ENCODE results near the gene CC2D2A.

CC2D2A gene

GRCh38 chr4:15443371-15444160 lies 26.1 kb upstream of the CC2D2A start:
- 100% methylated on average over 1 of the region's 2 CpGs for WGBS, 2 experiments (ENCODE audit: insufficient coverage in 2 of 2)
- H3K9me3 ChIP-seq (ENCODE audit: control insufficient read depth, low read length) = no peaks in the 10 kb centered on the region
- no peak overlapping the region for H3K4me3 ChIP-seq (ENCODE audit: extremely low read depth, insufficient read depth, low read length, poor library complexity, severe bottlenecking)
- H3K27ac ChIP-seq (ENCODE audit: low read depth, low read length, severe bottlenecking) = no peak overlapping the region
- no peaks in the 10 kb centered on the region for H3K36me3 ChIP-seq (ENCODE audit: control insufficient read depth, insufficient read depth, low read length)
- no peaks in the 10 kb centered on the region for H3K4me1 ChIP-seq (ENCODE audit: control insufficient read depth, insufficient read depth, low read length, poor library complexity, severe bottlenecking)

DNA sequence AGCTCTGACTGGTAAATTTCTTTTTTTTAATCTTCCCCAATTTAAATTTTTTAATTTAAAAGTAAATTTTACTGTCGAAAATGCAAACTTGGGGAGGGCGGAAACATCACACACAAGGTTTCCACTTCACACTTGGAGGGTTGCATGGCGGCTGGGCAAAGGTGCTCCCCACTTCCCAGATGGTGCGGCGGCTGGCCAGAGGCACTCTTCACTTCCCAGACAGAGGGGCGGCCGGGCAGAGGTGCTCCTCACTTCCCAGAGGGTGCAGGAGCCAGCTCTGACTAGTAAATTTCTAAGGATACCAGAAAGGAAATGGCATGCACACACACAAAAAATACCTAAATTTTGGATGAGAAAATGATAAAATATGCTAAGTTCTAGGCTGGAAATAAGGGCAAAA lies 25.4 kb upstream of the CC2D2A start:
- no peaks in the 10 kb centered on the region for H3K9me3 ChIP-seq (ENCODE audit: control insufficient read depth, low read length)
- no peak overlapping the region for H3K27ac ChIP-seq (ENCODE audit: low read depth, low read length, severe bottlenecking)
- H3K4me1 ChIP-seq (ENCODE audit: control insufficient read depth, insufficient read depth, low read length, poor library complexity, severe bottlenecking) = no peaks in the 10 kb centered on the region
- 80 to 93% methylated on average over 1 to 2 of the region's 7 CpGs for WGBS, 2 experiments (ENCODE audit: insufficient coverage in 2 of 2)
- no peak overlapping the region for H3K4me3 ChIP-seq (ENCODE audit: extremely low read depth, insufficient read depth, low read length, poor library complexity, severe bottlenecking)
- H3K36me3 ChIP-seq (ENCODE audit: control insufficient read depth, insufficient read depth, low read length) = no peaks in the 10 kb centered on the region

DNA sequence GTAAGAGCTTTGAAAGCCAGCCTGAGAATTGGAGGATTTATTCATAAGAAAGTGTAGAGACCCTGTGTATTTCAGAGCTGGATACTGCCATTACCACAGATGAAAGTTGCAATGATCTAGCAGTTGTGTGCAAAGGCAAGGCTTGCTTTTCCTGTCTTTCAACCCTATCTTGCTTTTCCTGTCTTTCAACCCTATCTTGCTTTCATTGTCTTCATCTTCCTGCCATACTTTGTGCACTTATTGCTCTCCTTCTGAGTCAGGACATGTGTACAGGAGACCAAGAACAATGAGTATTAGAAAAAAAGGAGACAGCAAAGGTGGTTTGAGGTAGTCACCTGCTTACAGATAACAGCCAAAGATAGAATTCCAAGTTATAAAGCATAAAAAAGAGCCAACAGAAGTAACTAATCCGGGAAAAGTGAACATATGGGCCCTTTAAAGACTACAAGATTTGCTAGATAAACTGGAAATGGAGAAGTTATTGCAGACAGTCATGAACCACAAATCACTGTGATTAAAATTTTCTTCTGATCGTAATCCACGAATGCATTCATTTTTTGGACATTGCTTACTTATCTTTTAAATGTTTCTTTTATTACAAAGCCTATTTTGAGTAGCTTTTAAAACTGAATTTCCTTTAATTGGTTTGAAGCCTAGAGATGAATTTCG lies 24.7 kb upstream of the CC2D2A start:
- Histone ChIP-seq H3K36me3 (ENCODE audit: control insufficient read depth, insufficient read depth, low read length) (no peaks in the 10 kb centered on the region), H3K27ac (ENCODE audit: low read depth, low read length, severe bottlenecking) (no peak overlapping the region), H3K4me1 (ENCODE audit: control insufficient read depth, insufficient read depth, low read length, poor library complexity, severe bottlenecking) (no peaks in the 10 kb centered on the region), H3K9me3 (ENCODE audit: control insufficient read depth, low read length) (no peaks in the 10 kb centered on the region), H3K4me3 (ENCODE audit: extremely low read depth, insufficient read depth, low read length, poor library complexity, severe bottlenecking) (no peak overlapping the region)
- 85% methylated on average over 1 of the region's 4 CpGs; no CpG with 5 or more reads in 1 of the 2 experiments for WGBS, 2 experiments (ENCODE audit: insufficient coverage in 2 of 2)

GRCh38 chr4:15451181-15451865 lies 18.4 kb upstream of the CC2D2A start:
- Histone ChIP-seq H3K9me3 (ENCODE audit: control insufficient read depth, low read length) (no peaks in the 10 kb centered on the region), H3K36me3 (ENCODE audit: control insufficient read depth, insufficient read depth, low read length) (no peaks in the 10 kb centered on the region), H3K4me3 (ENCODE audit: extremely low read depth, insufficient read depth, low read length, poor library complexity, severe bottlenecking) (no peak overlapping the region), H3K27ac (ENCODE audit: low read depth, low read length, severe bottlenecking) (peak overlapping the region; percentile 97), H3K4me1 (ENCODE audit: control insufficient read depth, insufficient read depth, low read length, poor library complexity, severe bottlenecking) (peaks cover 27% of the 10 kb centered on the region)
- WGBS, 2 experiments (ENCODE audit: insufficient coverage in 2 of 2) = 100% methylated on average over 1 of the region's 1 CpG; no CpG with 5 or more reads in 1 of the 2 experiments

- Histone ChIP-seq H3K9me3 (ENCODE audit: control insufficient read depth, low read length) (no peaks in the 10 kb centered on the region), H3K27ac (ENCODE audit: low read depth, low read length, severe bottlenecking) (peak overlapping the region; percentile 97), H3K4me3 (ENCODE audit: extremely low read depth, insufficient read depth, low read length, poor library complexity, severe bottlenecking) (no peak overlapping the region), H3K36me3 (ENCODE audit: control insufficient read depth, insufficient read depth, low read length) (no peaks in the 10 kb centered on the region), H3K4me1 (ENCODE audit: control insufficient read depth, insufficient read depth, low read length, poor library complexity, severe bottlenecking) (peaks cover 27% of the 10 kb centered on the region)
- 85 to 86% methylated on average over 2 to 3 of the region's 4 CpGs for WGBS, 2 experiments (ENCODE audit: insufficient coverage in 2 of 2)
These were observed 17.6 kb upstream of the CC2D2A start for GRCh38 chr4:15451866-15452765.

GRCh38 chr4:15455290-15455689 lies 14.4 kb upstream of the CC2D2A start:
- Histone ChIP-seq H3K9me3 (ENCODE audit: control insufficient read depth, low read length) (no peaks in the 10 kb centered on the region), H3K4me3 (ENCODE audit: extremely low read depth, insufficient read depth, low read length, poor library complexity, severe bottlenecking) (no peak overlapping the region), H3K36me3 (ENCODE audit: control insufficient read depth, insufficient read depth, low read length) (no peaks in the 10 kb centered on the region), H3K4me1 (ENCODE audit: control insufficient read depth, insufficient read depth, low read length, poor library complexity, severe bottlenecking) (peaks cover 31% of the 10 kb centered on the region), H3K27ac (ENCODE audit: low read depth, low read length, severe bottlenecking) (no peak overlapping the region)
- WGBS, 2 experiments (ENCODE audit: insufficient coverage in 2 of 2) = 100% methylated on average over 2 of the region's 3 CpGs; no CpG with 5 or more reads in 1 of the 2 experiments

DNA sequence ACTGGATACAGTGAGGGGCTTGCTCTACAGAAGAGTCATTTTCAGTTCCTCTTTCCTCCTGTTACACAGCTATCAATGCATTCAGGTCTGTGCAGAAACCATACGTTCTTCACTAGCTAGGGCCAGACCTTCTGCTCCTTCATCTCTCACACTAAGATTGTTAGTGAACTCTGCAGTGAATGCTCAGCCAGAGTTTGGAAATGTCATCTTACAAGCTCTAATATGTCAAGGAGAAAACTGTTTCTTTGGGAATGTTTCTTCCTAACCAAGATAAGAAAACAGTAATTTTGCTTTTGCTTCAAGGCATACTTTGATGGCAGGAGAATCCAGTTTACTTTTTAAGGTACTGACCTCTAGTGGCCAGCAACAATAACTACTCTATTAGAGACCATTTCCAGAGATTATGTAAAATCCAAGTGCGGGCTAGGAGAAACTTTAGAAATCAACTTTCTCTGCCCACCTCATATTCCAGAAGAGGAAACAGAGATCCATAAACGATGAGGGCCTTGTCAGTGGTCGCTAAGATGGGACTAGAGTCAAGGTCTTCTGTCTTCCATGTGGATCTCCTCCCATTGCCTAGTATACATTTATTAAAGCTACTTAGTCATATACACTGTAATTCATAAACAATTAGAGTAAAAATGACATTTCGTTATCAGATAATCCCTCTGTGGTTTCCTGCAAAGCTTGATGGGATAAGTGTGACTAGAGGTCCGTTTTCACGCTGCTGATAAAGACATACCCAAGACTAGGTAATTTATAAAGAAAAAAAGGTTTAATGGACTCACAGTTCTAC lies 12.1 kb upstream of the CC2D2A start:
- no peak overlapping the region for H3K4me3 ChIP-seq (ENCODE audit: extremely low read depth, insufficient read depth, low read length, poor library complexity, severe bottlenecking)
- H3K4me1 ChIP-seq (ENCODE audit: control insufficient read depth, insufficient read depth, low read length, poor library complexity, severe bottlenecking) = peaks cover 10% of the 10 kb centered on the region

GRCh38 chr4:15458616-15459015 lies 11.1 kb upstream of the CC2D2A start:
- no peak overlapping the region for H3K4me3 ChIP-seq (ENCODE audit: extremely low read depth, insufficient read depth, low read length, poor library complexity, severe bottlenecking)
- WGBS, 2 experiments (ENCODE audit: insufficient coverage in 2 of 2) = no CpG with 5 or more reads among the region's 2 CpGs
- no peaks in the 10 kb centered on the region for H3K36me3 ChIP-seq (ENCODE audit: control insufficient read depth, insufficient read depth, low read length)
- H3K9me3 ChIP-seq (ENCODE audit: control insufficient read depth, low read length) = no peaks in the 10 kb centered on the region
- H3K27ac ChIP-seq (ENCODE audit: low read depth, low read length, severe bottlenecking) = no peak overlapping the region
- peaks cover 8% of the 10 kb centered on the region for H3K4me1 ChIP-seq (ENCODE audit: control insufficient read depth, insufficient read depth, low read length, poor library complexity, severe bottlenecking)

More for the DNA sequence above, 12.1 kb upstream of the CC2D2A start:
- Histone ChIP-seq H3K36me3 (ENCODE audit: control insufficient read depth, insufficient read depth, low read length) (no peaks in the 10 kb centered on the region), H3K9me3 (ENCODE audit: control insufficient read depth, low read length) (no peaks in the 10 kb centered on the region), H3K27ac (ENCODE audit: low read depth, low read length, severe bottlenecking) (peak overlapping the region; percentile 12)
- 67% methylated on average over 4 of the region's 7 CpGs; no CpG with 5 or more reads in 1 of the 2 experiments for WGBS, 2 experiments (ENCODE audit: insufficient coverage in 2 of 2)

DNA sequence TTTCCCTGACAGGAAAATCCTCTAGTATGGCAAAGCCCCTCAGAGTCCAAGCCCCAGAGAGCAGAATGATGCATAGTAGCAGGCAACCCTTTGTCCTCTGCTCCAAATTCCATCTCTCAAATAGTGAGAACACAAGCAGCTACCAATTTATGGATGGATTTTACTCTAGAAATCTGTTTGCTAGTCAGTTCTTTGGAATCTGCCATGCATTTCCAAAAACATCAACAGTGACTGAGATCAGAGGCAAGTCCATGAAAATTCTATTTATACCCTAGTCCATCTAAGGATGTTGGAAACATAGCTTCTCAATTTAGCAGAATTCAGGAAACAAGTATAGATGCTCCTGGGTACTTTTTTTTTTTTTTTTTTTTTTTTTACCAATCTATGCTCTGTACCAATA lies 10.0 kb upstream of the CC2D2A start:
- H3K4me3 ChIP-seq (ENCODE audit: extremely low read depth, insufficient read depth, low read length, poor library complexity, severe bottlenecking) = no peak overlapping the region
- no peak overlapping the region for H3K27ac ChIP-seq (ENCODE audit: low read depth, low read length, severe bottlenecking)
- H3K4me1 ChIP-seq (ENCODE audit: control insufficient read depth, insufficient read depth, low read length, poor library complexity, severe bottlenecking) = peaks cover 8% of the 10 kb centered on the region
- no peaks in the 10 kb centered on the region for H3K9me3 ChIP-seq (ENCODE audit: control insufficient read depth, low read length)
- H3K36me3 ChIP-seq (ENCODE audit: control insufficient read depth, insufficient read depth, low read length) = no peaks in the 10 kb centered on the region
